Measurements from ENCODE around the gene SYNE1. TPM values are rescaled to one million over a fixed set of nuclear protein-coding genes. Genes with fewer than 3 reads are reported as not detected.

SYNE1 gene
- total RNA-seq, 2 donors from 2014 or later, result 26.0 to 46.7 TPM

DNA sequence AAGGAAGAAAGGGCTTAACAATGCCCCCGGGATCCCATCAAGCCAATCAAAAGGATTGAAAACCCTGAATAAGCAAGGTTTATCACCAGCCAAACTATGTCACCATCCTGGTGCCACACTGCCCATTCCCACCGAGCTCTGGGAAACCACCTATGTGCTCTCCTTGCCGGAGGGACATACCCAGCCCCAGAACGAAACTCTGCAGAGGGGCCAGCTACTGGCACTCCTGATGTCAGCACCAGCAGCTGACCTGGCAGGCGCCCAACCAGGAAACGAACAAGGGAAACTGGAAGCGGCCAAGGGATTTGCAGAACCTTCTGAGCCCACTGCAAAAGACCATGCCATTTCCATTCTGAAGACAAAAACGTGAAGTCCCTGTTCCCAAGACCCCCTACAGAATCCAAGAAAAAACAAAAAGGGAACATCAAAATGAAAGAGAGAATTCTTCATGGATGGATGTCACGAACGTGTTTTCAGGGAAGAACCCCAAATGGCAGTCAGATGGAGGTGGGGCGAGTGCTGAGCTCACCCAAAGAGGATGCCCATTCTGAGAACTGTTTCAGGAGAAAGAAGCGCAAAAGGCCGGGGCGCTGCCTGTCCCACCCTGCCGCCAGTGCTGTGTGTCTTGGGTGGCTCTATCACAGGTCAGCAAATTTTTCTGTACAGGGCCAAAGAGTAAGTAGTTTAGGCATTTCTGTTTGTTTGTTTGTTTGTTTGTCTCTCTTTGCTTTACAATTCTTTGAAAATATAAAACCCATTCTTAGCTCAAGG is 524.5 kb downstream of the SYNE1 start:
- H3K9me3 Mint-ChIP-seq, result no peaks in the 10 kb centered on the region
- ATAC-seq (replicated peaks), result no peak
- H3K4me3 Mint-ChIP-seq, result no peak overlapping the region
- peaks cover 3% of the 10 kb centered on the region for H3K27me3 Mint-ChIP-seq
- H3K4me1 Mint-ChIP-seq, result no peaks in the 10 kb centered on the region
- H3K36me3 Mint-ChIP-seq (ENCODE audit: low read depth), result no peaks in the 10 kb centered on the region
- no peak overlapping the region for H3K27ac Mint-ChIP-seq

DNA sequence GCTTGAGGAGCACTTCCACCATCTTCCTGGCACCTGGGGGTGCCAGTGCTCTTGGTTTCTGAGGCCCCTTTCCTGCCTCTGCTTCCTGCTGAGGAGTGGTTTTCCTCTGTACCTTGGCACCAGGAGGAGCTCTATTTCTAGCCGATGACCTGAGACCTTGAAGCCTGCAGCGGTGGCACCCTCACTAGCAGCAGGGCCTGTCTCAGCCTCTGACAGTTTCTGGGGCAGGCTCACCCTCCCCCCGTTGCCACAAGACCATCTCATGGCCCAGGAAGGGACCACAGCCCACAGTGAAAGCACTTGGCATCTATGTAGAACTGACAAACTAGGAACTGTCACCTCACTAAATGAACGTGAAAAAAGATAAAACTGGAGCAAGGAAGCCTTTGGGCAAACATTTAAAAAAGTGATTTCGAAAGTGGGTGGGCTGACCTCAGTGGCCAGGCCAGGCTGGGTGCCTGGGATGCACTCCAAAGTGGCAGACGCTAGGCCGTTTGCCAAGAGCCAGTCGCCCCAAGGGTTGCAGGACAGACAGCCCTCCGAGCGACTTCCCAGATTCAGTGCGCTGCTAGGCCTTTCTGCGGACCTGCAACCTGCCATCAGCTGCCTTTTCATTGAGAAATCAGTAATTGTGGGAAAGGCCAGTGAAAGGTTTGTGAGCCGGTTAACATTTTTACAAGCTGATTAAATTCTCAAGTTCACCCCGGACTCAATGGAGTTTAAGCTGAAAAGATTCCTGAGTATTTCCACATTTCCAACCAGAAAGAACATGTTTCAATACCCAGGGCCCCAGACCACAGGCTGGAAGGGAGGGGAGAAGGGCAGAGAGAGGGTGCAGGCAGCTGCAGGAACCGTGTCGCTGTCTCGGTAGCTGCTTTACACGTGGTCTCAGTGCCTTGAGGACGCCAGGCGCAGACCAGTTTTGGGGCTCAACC is 526.0 kb downstream of the SYNE1 start:
- H3K4me1 Mint-ChIP-seq, result no peaks in the 10 kb centered on the region
- H3K4me3 Mint-ChIP-seq, result no peak overlapping the region
- no peaks in the 10 kb centered on the region for H3K36me3 Mint-ChIP-seq (ENCODE audit: low read depth)
- H3K27me3 Mint-ChIP-seq, result peaks cover 3% of the 10 kb centered on the region
- no peak for ATAC-seq (replicated peaks)
- H3K27ac Mint-ChIP-seq, result no peak overlapping the region
- no peaks in the 10 kb centered on the region for H3K9me3 Mint-ChIP-seq

DNA sequence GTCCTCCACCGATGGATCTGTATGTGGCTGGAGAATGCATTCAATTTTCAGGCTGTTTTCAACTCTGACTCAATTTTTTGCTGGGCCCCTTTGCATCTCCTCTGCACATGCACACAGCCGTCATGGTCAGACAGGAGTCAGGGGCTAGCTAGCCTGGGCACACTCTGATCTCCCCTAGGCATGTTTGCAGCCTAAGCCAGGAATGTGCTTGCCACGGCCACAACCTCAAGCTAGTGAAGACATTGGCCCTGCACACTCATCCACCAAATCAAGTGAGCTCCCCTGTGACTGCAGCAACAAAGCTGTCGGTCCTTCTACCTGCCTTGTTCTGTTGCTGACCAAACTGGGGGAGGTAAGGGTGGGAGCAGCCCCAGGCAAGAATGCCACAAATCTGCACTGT is 529.2 kb downstream of the SYNE1 start:
- H3K36me3 Mint-ChIP-seq (ENCODE audit: low read depth), result no peaks in the 10 kb centered on the region
- no peaks in the 10 kb centered on the region for H3K9me3 Mint-ChIP-seq
- ATAC-seq (replicated peaks), result no peak
- H3K27ac Mint-ChIP-seq, result no peak overlapping the region
- peaks cover 3% of the 10 kb centered on the region for H3K27me3 Mint-ChIP-seq
- no peak overlapping the region for H3K4me3 Mint-ChIP-seq
- H3K4me1 Mint-ChIP-seq, result no peaks in the 10 kb centered on the region

DNA sequence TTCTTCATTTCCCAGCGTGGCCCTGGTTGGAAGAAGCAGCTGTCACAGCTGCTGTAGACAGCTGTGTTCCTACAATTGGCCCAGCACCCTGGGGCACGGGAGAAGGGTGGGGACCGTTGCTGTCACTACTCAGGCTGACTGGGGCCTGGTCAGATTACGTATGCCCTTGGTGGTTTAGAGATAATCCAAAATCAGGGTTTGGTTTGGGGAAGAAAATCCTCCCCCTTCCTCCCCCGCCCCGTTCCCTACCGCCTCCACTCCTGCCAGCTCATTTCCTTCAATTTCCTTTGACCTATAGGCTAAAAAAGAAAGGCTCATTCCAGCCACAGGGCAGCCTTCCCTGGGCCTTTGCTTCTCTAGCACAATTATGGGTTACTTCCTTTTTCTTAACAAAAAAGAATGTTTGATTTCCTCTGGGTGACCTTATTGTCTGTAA is 537.0 kb downstream of the SYNE1 start:
- H3K4me1 Mint-ChIP-seq, result no peaks in the 10 kb centered on the region
- no peaks in the 10 kb centered on the region for H3K36me3 Mint-ChIP-seq (ENCODE audit: low read depth)
- H3K27ac Mint-ChIP-seq, result no peak overlapping the region
- ATAC-seq (replicated peaks), result peak; percentile 5
- no peaks in the 10 kb centered on the region for H3K9me3 Mint-ChIP-seq
- no peak overlapping the region for H3K4me3 Mint-ChIP-seq
- H3K27me3 Mint-ChIP-seq, result no peaks in the 10 kb centered on the region

DNA sequence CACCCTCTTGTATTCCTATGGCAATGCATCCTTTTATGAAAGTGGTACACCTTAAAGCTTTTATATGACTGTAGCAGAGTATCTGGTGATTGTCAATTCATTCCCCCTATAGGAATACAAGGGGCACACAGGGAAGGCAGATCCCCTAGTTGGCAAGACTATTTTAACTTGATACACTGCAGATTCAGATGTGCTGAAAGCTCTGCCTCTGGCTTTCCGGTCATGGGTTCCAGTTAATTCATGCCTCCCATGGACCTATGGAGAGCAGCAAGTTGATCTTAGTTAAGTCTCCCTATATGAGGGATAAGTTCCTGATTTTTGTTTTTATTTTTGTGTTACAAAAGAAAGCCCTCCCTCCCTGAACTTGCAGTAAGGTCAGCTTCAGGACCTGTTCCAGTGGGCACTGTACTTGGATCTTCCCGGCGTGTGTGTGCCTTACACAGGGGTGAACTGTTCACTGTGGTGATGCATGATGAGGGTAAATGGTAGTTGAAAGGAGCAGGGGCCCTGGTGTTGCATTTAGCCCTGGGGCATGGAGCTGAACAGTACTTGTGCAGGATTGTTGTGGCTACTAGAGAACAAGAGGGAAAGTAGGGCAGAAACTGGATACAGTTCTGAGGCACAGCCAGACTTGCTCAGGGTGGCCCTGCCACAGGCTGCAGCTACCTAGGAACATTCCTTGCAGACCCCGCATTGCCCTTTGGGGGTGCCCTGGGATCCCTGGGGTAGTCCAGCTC is 537.5 kb downstream of the SYNE1 start:
- Mint-ChIP-seq H3K36me3 (ENCODE audit: low read depth) (no peaks in the 10 kb centered on the region), H3K4me3 (no peak overlapping the region), H3K9me3 (no peaks in the 10 kb centered on the region), H3K27ac (no peak overlapping the region), H3K4me1 (no peaks in the 10 kb centered on the region), H3K27me3 (no peaks in the 10 kb centered on the region)
- ATAC-seq (replicated peaks), result no peak

DNA sequence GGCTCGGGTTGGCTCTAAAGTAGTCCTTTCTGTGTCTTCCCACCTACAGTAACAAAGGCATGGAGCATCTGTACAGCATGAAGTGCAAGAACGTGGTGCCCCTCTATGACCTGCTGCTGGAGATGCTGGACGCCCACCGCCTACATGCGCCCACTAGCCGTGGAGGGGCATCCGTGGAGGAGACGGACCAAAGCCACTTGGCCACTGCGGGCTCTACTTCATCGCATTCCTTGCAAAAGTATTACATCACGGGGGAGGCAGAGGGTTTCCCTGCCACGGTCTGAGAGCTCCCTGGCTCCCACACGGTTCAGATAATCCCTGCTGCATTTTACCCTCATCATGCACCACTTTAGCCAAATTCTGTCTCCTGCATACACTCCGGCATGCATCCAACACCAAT is 538.5 kb downstream of the SYNE1 start:
- ATAC-seq (replicated peaks), result no peak
- Mint-ChIP-seq H3K27me3 (no peaks in the 10 kb centered on the region), H3K27ac (no peak overlapping the region), H3K4me3 (no peak overlapping the region), H3K36me3 (ENCODE audit: low read depth) (no peaks in the 10 kb centered on the region), H3K9me3 (no peaks in the 10 kb centered on the region), H3K4me1 (no peaks in the 10 kb centered on the region)

DNA sequence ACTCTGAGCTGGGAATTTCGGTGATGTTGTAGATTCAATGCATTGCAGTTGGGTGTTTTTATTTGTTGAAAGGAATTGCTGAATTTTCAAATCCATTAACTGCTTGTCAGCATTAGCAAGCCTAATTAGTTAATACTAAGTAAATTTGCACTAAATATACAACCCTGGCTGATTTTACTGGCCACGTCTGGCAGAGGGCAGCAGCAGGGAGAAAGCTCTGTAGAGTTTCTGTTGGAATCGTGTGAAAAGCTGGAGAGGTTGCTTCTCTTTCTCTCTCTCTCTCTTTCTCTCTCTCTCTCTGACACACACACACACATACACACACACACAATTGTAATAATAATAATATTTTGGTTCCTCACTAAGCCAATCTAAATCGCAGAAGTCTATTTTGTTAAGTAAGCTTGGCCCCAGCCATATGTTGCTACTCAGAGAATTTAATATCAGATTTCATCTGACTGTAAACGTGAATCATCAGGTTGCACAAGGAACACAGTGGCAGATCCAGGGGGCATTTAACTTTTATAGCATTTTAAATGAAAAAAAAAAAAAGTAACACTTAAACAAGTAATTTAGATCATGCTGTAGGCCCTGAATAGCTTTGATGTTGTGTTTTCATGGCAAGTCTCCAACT is 540.2 kb downstream of the SYNE1 start:
- H3K9me3 Mint-ChIP-seq, result no peaks in the 10 kb centered on the region
- H3K27ac Mint-ChIP-seq, result no peak overlapping the region
- H3K4me3 Mint-ChIP-seq, result no peak overlapping the region
- no peaks in the 10 kb centered on the region for H3K4me1 Mint-ChIP-seq
- no peak for ATAC-seq (replicated peaks)
- H3K36me3 Mint-ChIP-seq (ENCODE audit: low read depth), result no peaks in the 10 kb centered on the region
- H3K27me3 Mint-ChIP-seq, result no peaks in the 10 kb centered on the region

DNA sequence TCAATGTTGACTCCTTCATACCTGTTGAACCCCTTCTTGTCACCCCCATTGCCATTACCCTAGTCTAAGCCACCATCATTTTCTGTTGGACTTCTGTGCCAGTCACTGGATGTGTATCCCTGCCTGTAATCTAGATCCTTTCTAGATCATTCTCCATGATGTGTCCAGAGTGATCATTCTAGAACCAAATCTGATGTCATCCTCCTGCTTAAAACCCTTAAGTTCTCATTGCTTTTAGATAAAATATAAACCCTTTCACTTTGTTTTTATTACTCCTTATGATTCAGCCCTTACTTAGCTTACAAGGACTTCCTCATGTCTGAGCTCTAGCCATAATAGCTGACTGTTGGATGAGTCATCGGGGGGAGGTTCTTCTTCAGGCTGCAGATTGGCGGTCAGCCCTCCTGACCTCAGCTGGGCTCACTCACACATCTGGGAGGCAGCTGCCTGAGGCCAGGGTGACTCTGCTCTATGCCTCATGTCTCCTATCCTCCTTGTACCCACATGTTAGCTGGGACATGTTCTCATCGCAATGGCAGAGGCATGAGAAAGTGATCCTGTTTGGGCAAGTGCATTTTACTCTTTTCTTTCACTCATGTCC is 542.1 kb downstream of the SYNE1 start:
- Mint-ChIP-seq H3K9me3 (no peaks in the 10 kb centered on the region), H3K4me3 (no peak overlapping the region), H3K27ac (peak overlapping the region; percentile 4), H3K27me3 (no peaks in the 10 kb centered on the region), H3K4me1 (no peaks in the 10 kb centered on the region), H3K36me3 (ENCODE audit: low read depth) (no peaks in the 10 kb centered on the region)
- peak; percentile 97 for ATAC-seq (replicated peaks)

DNA sequence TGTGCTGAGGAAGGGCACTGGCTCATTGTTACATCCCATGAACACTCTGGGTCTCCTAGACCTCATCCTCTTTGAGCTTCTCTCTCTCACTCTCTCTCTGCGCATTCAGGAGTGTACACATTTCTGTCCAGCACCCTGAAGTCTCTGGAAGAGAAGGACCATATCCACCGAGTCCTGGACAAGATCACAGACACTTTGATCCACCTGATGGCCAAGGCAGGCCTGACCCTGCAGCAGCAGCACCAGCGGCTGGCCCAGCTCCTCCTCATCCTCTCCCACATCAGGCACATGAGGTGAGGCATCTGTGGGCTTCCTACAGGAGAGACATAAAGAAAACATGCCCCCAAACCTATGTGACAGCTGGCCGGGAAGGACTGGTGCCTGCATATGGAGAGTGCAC is 542.9 kb downstream of the SYNE1 start:
- H3K4me3 Mint-ChIP-seq, result no peak overlapping the region
- no peak overlapping the region for H3K27ac Mint-ChIP-seq
- H3K36me3 Mint-ChIP-seq (ENCODE audit: low read depth), result no peaks in the 10 kb centered on the region
- no peak for ATAC-seq (replicated peaks)
- H3K9me3 Mint-ChIP-seq, result no peaks in the 10 kb centered on the region
- H3K4me1 Mint-ChIP-seq, result no peaks in the 10 kb centered on the region
- H3K27me3 Mint-ChIP-seq, result no peaks in the 10 kb centered on the region

DNA sequence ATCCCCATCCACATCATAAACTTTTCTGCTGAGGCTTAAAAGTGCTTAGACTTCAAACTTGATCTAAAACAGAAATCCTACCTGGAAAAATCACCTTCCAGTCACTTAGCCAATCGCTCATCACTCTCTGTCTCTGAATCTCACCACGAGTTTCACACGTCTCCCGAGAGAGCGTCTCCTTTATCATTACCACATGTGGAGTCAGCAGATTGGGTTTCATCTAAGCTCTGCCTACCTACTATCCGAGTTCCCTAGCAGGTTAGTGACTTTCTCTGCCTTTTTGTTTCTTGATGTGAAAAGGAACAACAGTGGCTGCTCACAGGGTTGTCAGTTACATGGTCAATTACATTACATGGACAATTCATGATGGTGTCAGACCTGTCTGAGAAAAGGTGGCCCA is 543.5 kb downstream of the SYNE1 start:
- Mint-ChIP-seq H3K4me1 (no peaks in the 10 kb centered on the region), H3K9me3 (no peaks in the 10 kb centered on the region), H3K27me3 (no peaks in the 10 kb centered on the region), H3K4me3 (no peak overlapping the region), H3K27ac (no peak overlapping the region), H3K36me3 (ENCODE audit: low read depth) (no peaks in the 10 kb centered on the region)
- no peak for ATAC-seq (replicated peaks)

DNA sequence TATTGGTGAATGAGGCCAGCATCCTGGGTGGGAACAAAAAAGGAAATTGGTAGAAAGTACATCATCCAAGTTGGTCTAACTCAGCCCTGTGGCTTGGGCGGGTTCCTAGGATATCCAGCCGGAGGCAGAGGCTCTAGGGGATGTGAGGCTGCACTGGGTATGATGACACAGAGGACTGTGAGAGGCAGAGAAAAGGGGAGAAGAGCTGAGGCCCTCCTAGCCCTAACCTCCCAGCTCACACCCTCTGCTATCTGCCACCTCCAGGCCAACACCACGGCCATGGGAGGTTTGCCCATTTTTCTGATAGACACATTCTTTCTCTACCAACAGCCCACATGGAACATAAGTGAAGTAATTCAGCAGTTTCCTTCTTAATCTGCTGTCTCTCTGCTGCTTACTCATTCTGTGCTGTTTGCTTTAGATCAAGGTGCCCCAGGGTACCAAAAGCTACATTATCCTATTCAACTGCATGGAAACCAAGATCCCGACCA is 545.3 kb downstream of the SYNE1 start:
- H3K9me3 Mint-ChIP-seq, result no peaks in the 10 kb centered on the region
- H3K4me1 Mint-ChIP-seq, result no peaks in the 10 kb centered on the region
- no peak overlapping the region for H3K4me3 Mint-ChIP-seq
- H3K27me3 Mint-ChIP-seq, result no peaks in the 10 kb centered on the region
- no peak overlapping the region for H3K27ac Mint-ChIP-seq
- no peak for ATAC-seq (replicated peaks)
- H3K36me3 Mint-ChIP-seq (ENCODE audit: low read depth), result no peaks in the 10 kb centered on the region

DNA sequence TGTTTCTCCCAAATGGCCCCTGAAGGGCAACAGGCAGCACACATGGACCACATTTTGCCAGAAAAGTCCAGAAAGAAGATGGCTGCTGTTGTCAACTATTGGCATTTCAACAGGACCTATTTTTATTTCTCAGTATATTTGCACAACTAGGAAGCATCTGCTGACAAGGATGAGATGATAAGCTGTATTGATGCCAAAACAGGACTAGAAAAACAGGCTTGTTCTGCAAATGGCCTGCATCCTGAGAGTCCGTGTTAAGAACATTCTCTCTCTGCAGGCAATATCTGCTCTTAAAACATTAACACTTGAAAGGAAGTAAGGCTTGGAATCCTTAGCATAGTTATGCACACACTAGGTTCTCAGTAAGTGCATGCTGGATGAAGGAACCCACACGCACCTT is 546.0 kb downstream of the SYNE1 start:
- no peak for ATAC-seq (replicated peaks)
- H3K4me1 Mint-ChIP-seq, result no peaks in the 10 kb centered on the region
- no peaks in the 10 kb centered on the region for H3K9me3 Mint-ChIP-seq
- no peaks in the 10 kb centered on the region for H3K36me3 Mint-ChIP-seq (ENCODE audit: low read depth)
- H3K27ac Mint-ChIP-seq, result no peak overlapping the region
- H3K27me3 Mint-ChIP-seq, result no peaks in the 10 kb centered on the region
- no peak overlapping the region for H3K4me3 Mint-ChIP-seq

DNA sequence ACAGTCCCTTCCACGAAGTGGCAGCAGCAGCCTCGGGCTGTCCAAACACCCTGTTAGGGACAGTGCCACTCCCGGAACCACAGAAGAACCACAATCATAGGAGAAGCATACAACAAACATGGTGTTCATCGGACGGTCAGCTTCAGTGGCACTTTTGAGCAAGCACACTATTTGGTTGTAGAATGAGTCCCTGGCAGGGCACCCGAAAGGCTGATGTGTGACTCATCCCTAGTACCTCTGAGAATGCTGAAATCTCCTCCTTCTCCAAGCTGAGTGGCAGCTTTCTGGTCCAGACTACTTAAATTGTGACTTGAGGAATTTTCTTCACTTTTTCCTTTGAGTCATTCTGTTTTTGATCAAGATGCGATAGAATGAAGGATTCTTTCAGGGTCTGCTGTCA is 547.2 kb downstream of the SYNE1 start:
- Mint-ChIP-seq H3K9me3 (no peaks in the 10 kb centered on the region), H3K4me1 (no peaks in the 10 kb centered on the region), H3K4me3 (no peak overlapping the region)

DNA sequence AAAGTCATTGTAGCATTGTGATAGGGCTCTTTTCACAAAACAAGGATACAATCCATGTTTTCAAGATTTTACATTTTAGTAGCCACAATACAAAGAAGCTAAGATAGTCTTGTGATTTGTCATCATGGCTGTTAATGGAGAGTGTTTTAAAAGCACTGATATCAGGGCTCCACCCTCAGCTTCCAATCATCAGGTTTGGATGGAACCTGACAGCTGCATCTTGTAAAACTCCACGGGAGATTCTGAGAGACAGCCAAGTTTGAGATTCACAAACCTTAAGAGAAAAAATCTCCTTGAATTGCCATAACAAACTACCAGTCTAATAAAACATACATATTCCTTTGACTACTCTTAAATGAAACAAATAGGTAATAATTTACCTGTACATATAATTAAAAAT is 549.5 kb downstream of the SYNE1 start:
- H3K4me1 Mint-ChIP-seq, result no peaks in the 10 kb centered on the region
- no peak overlapping the region for H3K4me3 Mint-ChIP-seq
- no peaks in the 10 kb centered on the region for H3K27me3 Mint-ChIP-seq
- no peak overlapping the region for H3K27ac Mint-ChIP-seq
- ATAC-seq (replicated peaks), result no peak
- no peaks in the 10 kb centered on the region for H3K36me3 Mint-ChIP-seq (ENCODE audit: low read depth)
- H3K9me3 Mint-ChIP-seq, result no peaks in the 10 kb centered on the region

More for the DNA sequence above, 547.2 kb downstream of the SYNE1 start:
- ATAC-seq (replicated peaks), result no peak
- Mint-ChIP-seq H3K36me3 (ENCODE audit: low read depth) (no peaks in the 10 kb centered on the region), H3K27me3 (no peaks in the 10 kb centered on the region), H3K27ac (no peak overlapping the region)

All from activated T-helper 17 cell treated with anti-CD3 and anti-CD28 coated beads, Interleukin-2, amount 50 U/mL, for 72 hours (primary cell).